ENCODE measurements around the gene MPZL1. TPM values are rescaled to one million over a fixed set of nuclear protein-coding genes. Genes with fewer than 3 reads are reported as not detected.
"Not testable (repeated sequence)": the region's sequence is repeated elsewhere in the genome, so short reads cannot be mapped to it uniquely, and the experiment has no call there.

The MPZL1 gene
- total RNA-seq, 2 experiments from 2014 or later = 1.2 to 1.5 TPM

DNA sequence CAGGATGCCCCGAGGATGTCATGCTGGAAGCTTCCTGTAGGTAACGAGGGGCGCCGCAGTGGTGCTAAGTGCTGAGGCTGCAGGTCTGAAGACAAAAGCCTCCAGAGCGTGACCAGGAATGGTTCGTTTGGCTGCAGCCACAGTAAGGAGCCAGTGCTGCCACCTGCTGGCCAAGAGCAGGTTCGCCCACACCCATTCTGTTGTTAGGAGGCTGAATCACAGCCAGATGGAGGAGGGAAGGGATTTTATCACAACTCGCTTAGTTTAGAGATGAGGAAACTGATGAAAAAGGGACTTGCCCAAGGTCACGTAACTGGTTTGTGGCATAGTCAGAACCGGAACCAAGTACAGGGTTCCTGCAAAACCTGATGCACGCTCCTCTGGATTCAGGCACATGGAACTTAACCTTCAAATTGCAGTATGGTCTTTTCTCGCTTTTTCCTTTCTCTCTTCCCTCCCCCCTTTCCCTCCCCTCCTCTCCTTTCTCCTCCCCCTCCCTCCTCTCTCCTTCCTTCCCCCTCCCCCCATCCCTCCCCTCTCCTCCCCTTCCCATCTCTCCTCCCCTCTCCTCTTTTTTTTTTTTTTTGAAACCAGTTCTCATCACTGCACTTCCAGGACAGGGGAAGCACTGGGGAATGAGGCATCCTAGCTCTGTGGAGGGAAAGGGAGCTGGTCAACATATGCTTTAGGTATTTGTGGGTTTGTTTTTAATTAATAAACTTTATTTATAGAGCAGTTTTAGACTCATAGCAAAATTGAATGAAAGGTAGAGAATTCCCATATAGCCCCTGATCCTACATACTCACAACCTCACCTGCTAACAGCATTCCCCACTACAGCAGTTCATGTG, 81.8 kb downstream of the MPZL1 start:
- ChIA-PET CTCF (no interaction called here), POLR2A (no interaction called here)
- ATAC-seq (ENCODE audit: poor library complexity) (peak; percentile 79), DNase-seq (peak; percentile 70 to 93 (median 78))
- Mint-ChIP-seq H3K4me3 (peak overlapping the region; percentile 60), H3K36me3 (ENCODE audit: low read depth) (no peaks in the 10 kb centered on the region), H3K9me3 (no peaks in the 10 kb centered on the region), H3K27me3 (no peaks in the 10 kb centered on the region), H3K4me1 (ENCODE audit: low read depth) (peaks cover 30% of the 10 kb centered on the region), H3K27ac (no peak overlapping the region)
- TF ChIP-seq, protein P1, sequence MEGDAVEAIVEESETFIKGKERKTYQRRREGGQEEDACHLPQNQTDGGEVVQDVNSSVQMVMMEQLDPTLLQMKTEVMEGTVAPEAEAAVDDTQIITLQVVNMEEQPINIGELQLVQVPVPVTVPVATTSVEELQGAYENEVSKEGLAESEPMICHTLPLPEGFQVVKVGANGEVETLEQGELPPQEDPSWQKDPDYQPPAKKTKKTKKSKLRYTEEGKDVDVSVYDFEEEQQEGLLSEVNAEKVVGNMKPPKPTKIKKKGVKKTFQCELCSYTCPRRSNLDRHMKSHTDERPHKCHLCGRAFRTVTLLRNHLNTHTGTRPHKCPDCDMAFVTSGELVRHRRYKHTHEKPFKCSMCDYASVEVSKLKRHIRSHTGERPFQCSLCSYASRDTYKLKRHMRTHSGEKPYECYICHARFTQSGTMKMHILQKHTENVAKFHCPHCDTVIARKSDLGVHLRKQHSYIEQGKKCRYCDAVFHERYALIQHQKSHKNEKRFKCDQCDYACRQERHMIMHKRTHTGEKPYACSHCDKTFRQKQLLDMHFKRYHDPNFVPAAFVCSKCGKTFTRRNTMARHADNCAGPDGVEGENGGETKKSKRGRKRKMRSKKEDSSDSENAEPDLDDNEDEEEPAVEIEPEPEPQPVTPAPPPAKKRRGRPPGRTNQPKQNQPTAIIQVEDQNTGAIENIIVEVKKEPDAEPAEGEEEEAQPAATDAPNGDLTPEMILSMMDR (IDR thresholded peaks at IDR 0.05) = peak; percentile 95
- Histone ChIP-seq H3K27me3 (ENCODE audit: control insufficient read depth in 1 of 2, insufficient read depth in 2 of 2, low read length in 2 of 2) (no peaks in the 10 kb centered on the region), H3K27ac (ENCODE audit: low read depth in 1 of 2, low read length in 2 of 2) (no peak overlapping the region), H3K4me3 (ENCODE audit: low read length) (no peak overlapping the region), H3K4me1 (ENCODE audit: insufficient read depth, low read length) (peaks cover 21% of the 10 kb centered on the region), H3K9me3 (ENCODE audit: control insufficient read depth in 1 of 2, insufficient read depth in 1 of 2, low read length in 2 of 2) (no peaks in the 10 kb centered on the region), H3K36me3 (ENCODE audit: insufficient read depth, low read length) (no peaks in the 10 kb centered on the region)
- intact Hi-C loops (cut with DNase I, micrococcal nuclease) = loop anchor here in 1 of 2 experiments (2.0 to 5.0 kb wide), 2 partner anchors 86 to 205 kb away; no protein-coding TSS in a partner anchor

DNA sequence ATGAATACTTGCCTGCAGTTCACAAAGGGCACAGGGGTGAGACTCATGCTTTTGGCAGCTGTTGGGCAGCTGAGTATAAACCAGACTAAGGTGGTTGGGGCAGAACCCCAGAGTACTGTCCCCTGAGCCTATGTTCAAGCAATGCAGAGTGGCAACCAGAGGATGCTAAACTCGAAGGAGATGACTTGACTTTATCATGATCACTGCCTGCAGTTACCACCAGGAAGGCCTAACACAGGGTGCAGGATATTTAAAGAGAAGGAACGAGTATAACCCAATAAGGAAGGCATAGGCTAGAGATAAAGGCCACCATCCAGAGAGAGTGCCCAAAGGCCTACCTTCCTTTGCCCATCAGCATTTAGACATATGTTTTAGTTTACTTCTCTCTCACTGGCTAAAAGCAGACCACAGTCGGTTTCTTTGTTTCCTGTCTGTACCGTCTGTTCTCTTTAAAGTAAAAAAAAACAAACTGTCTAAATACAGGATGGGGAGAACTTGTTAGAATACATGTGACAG, 83.3 kb downstream of the MPZL1 start:
- TF ChIP-seq, protein P1 (IDR thresholded peaks at IDR 0.05) = no peak
- Mint-ChIP-seq H3K27ac (peak overlapping the region; percentile 38), H3K27me3 (no peaks in the 10 kb centered on the region), H3K4me3 (no peak overlapping the region), H3K36me3 (ENCODE audit: low read depth) (no peaks in the 10 kb centered on the region), H3K4me1 (ENCODE audit: low read depth) (peaks cover 30% of the 10 kb centered on the region), H3K9me3 (no peaks in the 10 kb centered on the region)
- Histone ChIP-seq H3K4me3 (ENCODE audit: low read length) (no peak overlapping the region), H3K4me1 (ENCODE audit: insufficient read depth, low read length) (peaks cover 21% of the 10 kb centered on the region), H3K36me3 (ENCODE audit: insufficient read depth, low read length) (no peaks in the 10 kb centered on the region), H3K27me3 (ENCODE audit: control insufficient read depth in 1 of 2, insufficient read depth in 2 of 2, low read length in 2 of 2) (no peaks in the 10 kb centered on the region), H3K9me3 (ENCODE audit: control insufficient read depth in 1 of 2, insufficient read depth in 1 of 2, low read length in 2 of 2) (no peaks in the 10 kb centered on the region), H3K27ac (ENCODE audit: low read depth in 1 of 2, low read length in 2 of 2) (peak overlapping the region; percentile 19 to 34)
- DNase-seq = peak in 4 of 14 experiments; percentile 13 to 72 (median 60)
- peak; percentile 71 for ATAC-seq (ENCODE audit: poor library complexity)
- ChIA-PET CTCF (no interaction called here), POLR2A (interaction anchor here (0.6 kb wide), 1 partner anchor 634 kb away, joined by 3 read pairs; no protein-coding TSS in a partner anchor)
- intact Hi-C loops (cut with DNase I, micrococcal nuclease) = loop anchor here in 1 of 2 experiments (1.0 kb wide), 1 partner anchor 90 kb away; no protein-coding TSS in a partner anchor

DNA sequence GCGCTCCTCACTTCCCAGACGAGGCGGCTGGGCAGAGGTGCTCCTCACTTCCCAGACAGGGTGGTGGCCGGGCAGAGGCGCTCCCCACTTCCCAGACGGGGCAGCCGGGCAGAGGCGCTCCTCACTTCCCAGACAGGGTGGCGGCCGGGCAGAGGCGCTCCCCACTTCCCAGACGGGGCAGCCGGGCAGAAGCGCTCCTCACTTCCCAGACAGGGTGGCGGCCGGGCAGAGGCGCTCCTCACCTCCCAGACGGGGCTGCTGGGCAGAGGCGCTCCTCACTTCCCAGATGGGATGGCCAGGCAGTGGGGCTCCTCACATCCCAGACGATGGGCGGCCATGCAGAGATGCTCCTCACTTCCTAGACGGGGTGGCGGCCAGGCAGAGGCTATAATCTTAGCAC, 84.5 kb downstream of the MPZL1 start:
- H3K4me3 ChIP-seq (ENCODE audit: low read length); H3K27ac Mint-ChIP-seq; H3K36me3 Mint-ChIP-seq (ENCODE audit: low read depth); H3K4me3 Mint-ChIP-seq; H3K9me3 ChIP-seq (ENCODE audit: control insufficient read depth in 1 of 2, insufficient read depth in 1 of 2, low read length in 2 of 2); POLR2A ChIA-PET; CTCF ChIA-PET; H3K9me3 Mint-ChIP-seq; intact Hi-C loops (cut with DNase I, micrococcal nuclease); H3K27me3 ChIP-seq (ENCODE audit: control insufficient read depth in 1 of 2, insufficient read depth in 2 of 2, low read length in 2 of 2); H3K27me3 Mint-ChIP-seq; H3K27ac ChIP-seq (ENCODE audit: low read depth in 1 of 2, low read length in 2 of 2); H3K36me3 ChIP-seq (ENCODE audit: insufficient read depth, low read length); DNase-seq; ATAC-seq (ENCODE audit: poor library complexity): not testable (repeated sequence)
- peaks cover 21% of the 10 kb centered on the region for H3K4me1 ChIP-seq (ENCODE audit: insufficient read depth, low read length)
- H3K4me1 Mint-ChIP-seq (ENCODE audit: low read depth) = peaks cover 30% of the 10 kb centered on the region

DNA sequence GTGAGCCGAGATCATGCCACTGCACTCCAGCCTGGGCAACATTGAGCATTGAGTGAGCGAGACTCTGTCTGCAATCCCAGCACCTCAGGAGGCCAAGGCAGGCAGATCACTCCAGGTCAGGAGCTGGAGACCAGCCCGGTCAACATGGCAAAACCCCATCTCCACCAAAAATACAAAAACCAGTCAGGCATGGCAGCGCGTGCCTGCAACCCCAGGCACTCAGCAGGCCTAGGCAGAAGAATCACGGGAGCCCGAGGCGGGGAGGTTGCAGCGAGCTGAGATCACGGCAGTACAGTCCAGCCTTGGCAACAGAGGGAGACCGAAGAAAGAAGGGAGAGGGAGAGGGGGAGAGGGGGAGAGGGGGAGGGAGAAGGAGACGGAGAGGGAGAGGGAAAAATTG, 84.9 kb downstream of the MPZL1 start:
- ATAC-seq (ENCODE audit: poor library complexity); H3K36me3 ChIP-seq (ENCODE audit: insufficient read depth, low read length); H3K36me3 Mint-ChIP-seq (ENCODE audit: low read depth); H3K4me3 ChIP-seq (ENCODE audit: low read length); POLR2A ChIA-PET; H3K27me3 ChIP-seq (ENCODE audit: control insufficient read depth in 1 of 2, insufficient read depth in 2 of 2, low read length in 2 of 2); intact Hi-C loops (cut with DNase I, micrococcal nuclease); H3K4me3 Mint-ChIP-seq; H3K9me3 Mint-ChIP-seq; H3K9me3 ChIP-seq (ENCODE audit: control insufficient read depth in 1 of 2, insufficient read depth in 1 of 2, low read length in 2 of 2); CTCF ChIA-PET; H3K27me3 Mint-ChIP-seq; H3K27ac ChIP-seq (ENCODE audit: low read depth in 1 of 2, low read length in 2 of 2); H3K27ac Mint-ChIP-seq; DNase-seq: not testable (repeated sequence)
- peaks cover 30% of the 10 kb centered on the region for H3K4me1 Mint-ChIP-seq (ENCODE audit: low read depth)
- peaks cover 21% of the 10 kb centered on the region for H3K4me1 ChIP-seq (ENCODE audit: insufficient read depth, low read length)
